Testis (tissue), 3 donors: Measurements from ENCODE around the gene CACNA2D1. TPM values are rescaled to one million over a fixed set of nuclear protein-coding genes. Genes with fewer than 3 reads are reported as not detected.

Experiments used
- DNase-seq: peaks from one replicate; pipeline ENCODE4 v3.0.0-alpha.2; 2019
- H3K27ac ChIP-seq, 2 donors: fragments of 200-600 bp; sonication (generic); one replicate each; pipeline ENCODE4 v1.5.1; 2019
- H3K27me3 ChIP-seq: fragments of 200-600 bp; sonication (generic); one replicate; pipeline ENCODE4 v1.5.1; 2019
- H3K36me3 ChIP-seq: fragments of 200-600 bp; sonication (generic); one replicate; pipeline ENCODE4 v1.5.1; 2017; ENCODE audit warnings: low read depth; ENCODE audit errors: missing control alignments
- H3K4me1 ChIP-seq: fragments of 200-600 bp; sonication (generic); one replicate; pipeline ENCODE4 v1.5.1; 2019
- H3K4me3 ChIP-seq, 2 donors: fragments of 200-600 bp; sonication (generic); one replicate each; pipeline ENCODE4 v1.5.1; 2017 to 2019
- H3K9me3 ChIP-seq: fragments of 200-600 bp; sonication (generic); one replicate; pipeline ENCODE4 v1.5.1; 2017
- POLR2A ChIP-seq: fragments of 450-650 bp; IDR thresholded peaks from one replicate; pipeline ENCODE4 v1.6.1; 2017; ENCODE audit warnings: antibody characterized with exemption, mild to moderate bottlenecking, moderate library complexity
- WGBS, 2 donors: methylation state at CpG; one replicate each; pipeline ENCODE4 v1.1.5; 2018; 5-methylcytosine and 5-hydroxymethylcytosine counted together
- intact Hi-C: fragments of 100-400 bp; cut with DNase I; formaldehyde crosslinking; loops from one replicate; pipeline ENCODE4 v1.15.1; 2023; ENCODE audit warnings: low total_unique reads
- polyA plus RNA-seq: library from polyadenylated mRNA; stranded (reverse); fragments of 350-450 nt; fragmentation: Illumina TruSeq; extraction: RNeasy Lipid Tissue Mini Kit (QIAGEN cat#74804); gene quantifications from one replicate; pipeline ENCODE4 v1.2.3, GENCODE V29; 2014; ENCODE audit warnings: low read depth, low replicate concordance; ENCODE audit not compliant: insufficient read depth
- total RNA-seq, 2 donors: library from RNA; depleted of rRNA; stranded (reverse); fragments of >200 nt; gene quantifications; one replicate each; pipeline ENCODE4 v1.2.3, GENCODE V29; 2016
- TF ChIP-seq, protein P1 (sequence below), 3 experiments: fragments of 450-650 bp in 2 of 3; fragments of 200-600 bp in 1 of 3; sonication (generic) in 1 of 3; IDR thresholded peaks; one replicate each; pipeline ENCODE4 v1.5.1; 2016 to 2019; ENCODE audit warnings: antibody characterized with exemption in 3 of 3, mild to moderate bottlenecking in 2 of 3, moderate library complexity in 1 of 3

CACNA2D1 gene
- total and polyA plus RNA-seq, 3 donors from 2014 or later, result 5.4 to 29.1 (median 28.0) TPM

DNA sequence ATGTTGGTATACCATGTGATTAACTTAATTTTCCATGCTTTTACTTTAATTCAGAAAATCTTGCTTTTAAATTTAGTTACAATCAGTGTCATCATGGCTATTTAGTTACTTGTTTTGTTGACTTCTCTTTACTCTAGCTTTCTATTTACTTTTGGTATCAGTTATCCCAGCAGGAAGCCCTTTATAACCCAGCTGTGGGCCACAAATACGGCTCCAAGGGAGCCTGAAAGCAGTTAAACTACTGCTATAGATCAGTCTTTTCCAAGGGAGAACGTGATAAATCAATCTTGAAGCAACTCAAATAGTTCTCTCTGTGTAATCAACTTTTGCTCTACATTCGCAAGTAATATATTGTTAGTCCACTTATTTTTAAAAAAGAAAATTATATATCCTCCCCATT is 287.4 kb downstream of the CACNA2D1 start:
- no peak for TF ChIP-seq POLR2A
- TF ChIP-seq, protein P1, sequence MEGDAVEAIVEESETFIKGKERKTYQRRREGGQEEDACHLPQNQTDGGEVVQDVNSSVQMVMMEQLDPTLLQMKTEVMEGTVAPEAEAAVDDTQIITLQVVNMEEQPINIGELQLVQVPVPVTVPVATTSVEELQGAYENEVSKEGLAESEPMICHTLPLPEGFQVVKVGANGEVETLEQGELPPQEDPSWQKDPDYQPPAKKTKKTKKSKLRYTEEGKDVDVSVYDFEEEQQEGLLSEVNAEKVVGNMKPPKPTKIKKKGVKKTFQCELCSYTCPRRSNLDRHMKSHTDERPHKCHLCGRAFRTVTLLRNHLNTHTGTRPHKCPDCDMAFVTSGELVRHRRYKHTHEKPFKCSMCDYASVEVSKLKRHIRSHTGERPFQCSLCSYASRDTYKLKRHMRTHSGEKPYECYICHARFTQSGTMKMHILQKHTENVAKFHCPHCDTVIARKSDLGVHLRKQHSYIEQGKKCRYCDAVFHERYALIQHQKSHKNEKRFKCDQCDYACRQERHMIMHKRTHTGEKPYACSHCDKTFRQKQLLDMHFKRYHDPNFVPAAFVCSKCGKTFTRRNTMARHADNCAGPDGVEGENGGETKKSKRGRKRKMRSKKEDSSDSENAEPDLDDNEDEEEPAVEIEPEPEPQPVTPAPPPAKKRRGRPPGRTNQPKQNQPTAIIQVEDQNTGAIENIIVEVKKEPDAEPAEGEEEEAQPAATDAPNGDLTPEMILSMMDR (IDR thresholded peaks at IDR 0.05), result no peak
- H3K27ac ChIP-seq, result no peak overlapping the region
- 80 to 83% methylated on average over 3 of the region's 3 CpGs for WGBS, 2 donors
- no peaks in the 10 kb centered on the region for H3K9me3 ChIP-seq
- no peaks in the 10 kb centered on the region for H3K36me3 ChIP-seq
- intact Hi-C loops, result no loop called here
- no peaks in the 10 kb centered on the region for H3K4me1 ChIP-seq
- no peak for DNase-seq
- no peaks in the 10 kb centered on the region for H3K27me3 ChIP-seq
- H3K4me3 ChIP-seq, result no peak overlapping the region

GRCh38 chr7:82154728-82155127 is 288.8 kb downstream of the CACNA2D1 start:
- intact Hi-C loops, result no loop called here

DNA sequence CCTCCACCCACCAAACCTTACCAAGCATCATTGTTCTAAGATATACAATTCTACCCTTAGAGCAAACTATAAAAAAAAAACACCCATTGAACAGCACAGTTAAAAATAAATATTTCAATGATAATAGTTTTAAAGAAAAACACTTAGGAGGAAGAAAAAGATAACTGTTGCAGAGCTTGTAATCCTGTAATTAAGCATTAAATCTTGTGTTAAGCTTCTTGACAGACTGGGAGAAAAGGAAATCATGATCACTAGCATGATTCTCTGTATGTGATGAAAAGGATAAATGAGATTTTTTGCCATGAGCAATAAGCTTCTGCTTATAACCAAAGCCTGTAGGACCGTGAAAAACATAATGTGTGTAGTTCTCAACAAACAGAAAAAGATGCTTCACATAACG is 289.8 kb downstream of the CACNA2D1 start:
- no peak overlapping the region for H3K27ac ChIP-seq
- H3K27me3 ChIP-seq, result no peaks in the 10 kb centered on the region
- no peaks in the 10 kb centered on the region for H3K4me1 ChIP-seq
- intact Hi-C loops, result no loop called here
- no peaks in the 10 kb centered on the region for H3K9me3 ChIP-seq
- H3K4me3 ChIP-seq, result no peak overlapping the region
- WGBS, 2 donors, result 81 to 83% methylated on average over 2 of the region's 2 CpGs
- H3K36me3 ChIP-seq, result no peaks in the 10 kb centered on the region
- DNase-seq, result no peak
- no peak for TF ChIP-seq POLR2A
- TF ChIP-seq, protein P1 (IDR thresholded peaks at IDR 0.05), result no peak

More at GRCh38 chr7:82154728-82155127, 288.8 kb downstream of the CACNA2D1 start:
- Histone ChIP-seq H3K4me3 (no peak overlapping the region), H3K36me3 (no peaks in the 10 kb centered on the region), H3K27ac (no peak overlapping the region), H3K9me3 (no peaks in the 10 kb centered on the region), H3K4me1 (no peaks in the 10 kb centered on the region), H3K27me3 (no peaks in the 10 kb centered on the region)
- DNase-seq, result no peak
- WGBS, 2 donors, result 78 to 79% methylated on average over 2 of the region's 2 CpGs
- TF ChIP-seq, protein P1 (IDR thresholded peaks at IDR 0.05), result no peak
- TF ChIP-seq POLR2A, result no peak

- DNase-seq, result no peak
- no peaks in the 10 kb centered on the region for H3K9me3 ChIP-seq
- no peak overlapping the region for H3K27ac ChIP-seq
- no peaks in the 10 kb centered on the region for H3K36me3 ChIP-seq
- intact Hi-C loops, result no loop called here
- TF ChIP-seq, protein P1 (IDR thresholded peaks at IDR 0.05), result no peak
- TF ChIP-seq POLR2A, result no peak
- no peaks in the 10 kb centered on the region for H3K4me1 ChIP-seq
- H3K4me3 ChIP-seq, result no peak overlapping the region
- H3K27me3 ChIP-seq, result no peaks in the 10 kb centered on the region
- WGBS, 2 donors, result 92 to 100% methylated on average over 1 of the region's 1 CpG
These were observed 290.7 kb downstream of the CACNA2D1 start for GRCh38 chr7:82152858-82153257.

DNA sequence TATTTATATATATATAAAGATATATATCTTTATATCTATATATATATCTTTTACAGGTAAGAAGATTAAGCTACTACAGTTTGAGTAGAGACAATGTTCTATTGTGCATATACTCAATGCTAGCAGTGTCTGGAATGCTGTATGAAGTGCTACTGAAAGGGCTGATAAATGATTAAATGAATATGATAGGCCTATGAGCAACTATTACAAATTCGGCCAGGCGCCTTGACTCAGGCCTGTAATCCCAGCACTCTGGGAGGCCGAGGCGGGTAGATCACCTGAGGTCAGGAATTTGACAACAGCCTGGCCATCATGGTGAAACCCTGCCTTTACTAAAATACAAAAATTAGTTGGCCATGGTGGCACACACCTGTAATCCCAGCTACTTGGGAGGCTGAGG is 297.1 kb downstream of the CACNA2D1 start:
- DNase-seq, result no peak

More for the DNA sequence above, 297.1 kb downstream of the CACNA2D1 start:
- no peak for TF ChIP-seq POLR2A
- TF ChIP-seq, protein P1 (IDR thresholded peaks at IDR 0.05), result no peak
- WGBS, 2 donors, result 94% methylated on average over 4 of the region's 4 CpGs
- no peak overlapping the region for H3K4me3 ChIP-seq
- no peaks in the 10 kb centered on the region for H3K36me3 ChIP-seq
- intact Hi-C loops, result no loop called here
- H3K27me3 ChIP-seq, result no peaks in the 10 kb centered on the region
- no peak overlapping the region for H3K27ac ChIP-seq
- H3K9me3 ChIP-seq, result no peaks in the 10 kb centered on the region
- H3K4me1 ChIP-seq, result no peaks in the 10 kb centered on the region
